Aorta (tissue), 5 donors: ENCODE measurements around the gene TIMM44. TPM values are rescaled to one million over a fixed set of nuclear protein-coding genes. Genes with fewer than 3 reads are reported as not detected.

Source experiments
- ATAC-seq: fragments of 200-7000 bp; cut with Tn5 transposase; one replicate; pipeline ENCODE4 v1.9.1; 2022; ENCODE audit warnings: moderate library complexity; ENCODE audit not compliant: low FRiP score
- DNase-seq, 2 donors: peaks; one replicate each; pipeline ENCODE4 v3.0.0-alpha.2; 2020
- H3K27ac ChIP-seq, 2 donors: one replicate each; pipeline ENCODE4 v1.5.1; 2013; ENCODE audit warnings: low read length in 2 of 2, mild to moderate bottlenecking in 2 of 2, moderate library complexity in 2 of 2, control low read depth in 1 of 2, inconsistent platforms in 1 of 2, low read depth in 1 of 2
- H3K27me3 ChIP-seq, 2 donors: one replicate each; pipeline ENCODE4 v1.6.1; 2013; ENCODE audit warnings: control low read depth in 1 of 2, low read length in 1 of 2, mild to moderate bottlenecking in 1 of 2, moderate library complexity in 1 of 2; ENCODE audit not compliant: insufficient read depth in 2 of 2, control insufficient read depth in 1 of 2
- H3K36me3 ChIP-seq, 2 donors: one replicate each; pipeline ENCODE4 v1.6.1; 2013; ENCODE audit warnings: control low read depth in 1 of 2, low read length in 1 of 2, mild to moderate bottlenecking in 1 of 2; ENCODE audit not compliant: insufficient read depth in 2 of 2, control insufficient read depth in 1 of 2
- H3K4me1 ChIP-seq, 2 donors: one replicate each; pipeline ENCODE4 v1.6.1; 2013; ENCODE audit warnings: low read length in 2 of 2, control low read depth in 1 of 2, mild to moderate bottlenecking in 1 of 2, moderate library complexity in 1 of 2; ENCODE audit not compliant: insufficient read depth in 2 of 2, control insufficient read depth in 1 of 2
- H3K4me3 ChIP-seq, 2 donors: one replicate each; pipeline ENCODE4 v1.5.1; 2013; ENCODE audit warnings: low read length in 2 of 2, control low read depth in 1 of 2, mild to moderate bottlenecking in 1 of 2
- H3K9me3 ChIP-seq: one replicate; pipeline ENCODE4 v1.6.1; 2013; ENCODE audit warnings: mild to moderate bottlenecking, low read length; ENCODE audit not compliant: control insufficient read depth
- WGBS, 2 donors: extraction: QIAGEN DNeasy Blood & Tissue Kit; methylation state at CpG; one replicate each; pipeline ENCODE4 v1.1.7; 2013; 5-methylcytosine and 5-hydroxymethylcytosine counted together
- intact Hi-C, 2 donors: fragments of 100-400 bp; cut with DNase I; formaldehyde crosslinking; loops; one replicate each; pipeline versions ENCODE4 v1.14.2 to v1.15.0; 2022
- long read RNA-seq, 2 donors: library from polyadenylated mRNA; unstranded; transcript quantifications; one replicate each; pipeline ENCODE4 v2.0.0, GENCODE V29; 2020 to 2021
- polyA plus RNA-seq, 2 donors: library from polyadenylated mRNA; stranded (reverse); fragments of 200-250 nt; gene quantifications; one replicate each; pipeline ENCODE4 v1.2.3, GENCODE V29; 2013
- total RNA-seq, 2 donors: library from RNA; stranded (reverse); fragmentation: NEBNext Ultra II Directional; extraction: Animal tissue kit (Norgen Biotek cat#: 25700); gene quantifications; one replicate each; pipeline ENCODE4 v1.2.1, GENCODE V29; 2021
- donor health status: healthy with polysubstance abuse.
- donor health status: Bipolar disorder and iron deficiency.
- donor health status: DM: no; HTN: no; CAD: no.
- donor health status: DM: no; HTN: no; CAD: no.
- donor health status: DM: yes; HTN: yes; CAD: no.

Gene TIMM44
- 10 to 100 TPM; 44.5 to 53.5 TPM for total RNA-seq
- polyA plus RNA-seq: 100 to 1,000 TPM in 1 of 2 donors, 10 to 100 TPM in 1; 26.4 to 126 TPM
- long read RNA-seq, donor 1, transcript TIMM44-201 (13 exons, 2,075 nt): major isoform, 72 of 108 reads
- long read RNA-seq, donor 1, partial matches to known transcripts: 28 of 108 reads
- long read RNA-seq, donor 1, other reads (novel, unspliced or antisense): 6 of 108 reads
- long read RNA-seq, donor 2, transcript TIMM44-201 (13 exons, 2,075 nt): major isoform, 10 of 21 reads
- long read RNA-seq, donor 2, partial matches to known transcripts: 5 of 21 reads
- long read RNA-seq, donor 2, other reads (novel, unspliced or antisense): 4 of 21 reads

GRCh38 chr19:7943444-7944176 is at the start of gene TIMM44:
TIMM44 (minus strand) TSS chr19:7943666; CDS start chr19:7943651, 15 bp downstream.
- WGBS, 2 donors: 0% methylated on average over 55 to 56 of the region's 56 CpGs
- Histone ChIP-seq H3K4me3 (peak within 1 kb of the TSS; percentile 74 to 77), H3K27me3 (no peaks in the 10 kb centered on the region), H3K36me3 (peaks cover 0 to 1% of the 10 kb centered on the region in 2 donors), H3K9me3 (no peaks in the 10 kb centered on the region), H3K4me1 (no peaks in the 10 kb centered on the region), H3K27ac (peak within 1 kb of the TSS; percentile 38 to 89)
- DNase-seq (peak; percentile 100), ATAC-seq (peak; percentile 100)
- intact Hi-C loops: loop anchor here (1.0 to 10.0 kb wide), 4 partner anchors 64 to 449 kb away; partner anchors contain the start of genes ELAVL1 (in 1 of the 2) and RAB11B (in 1 of the 2)

GRCh38 chr19:7992575-7992974 is 49.1 kb upstream of the TIMM44 start:
- DNase-seq (no peak), ATAC-seq (no peak)
- Histone ChIP-seq H3K27me3 (no peaks in the 10 kb centered on the region), H3K4me3 (no peak overlapping the region), H3K36me3 (peaks cover 5 to 7% of the 10 kb centered on the region in 2 donors), H3K4me1 (no peaks in the 10 kb centered on the region), H3K27ac (no peak overlapping the region), H3K9me3 (no peaks in the 10 kb centered on the region)
- WGBS, 2 donors: 77 to 88% methylated on average over 10 of the region's 10 CpGs
- intact Hi-C loops: no loop called here

- intact Hi-C loops: no loop called here
- DNase-seq (no peak), ATAC-seq (no peak)
- Histone ChIP-seq H3K27ac (no peak overlapping the region), H3K27me3 (no peaks in the 10 kb centered on the region), H3K36me3 (peaks cover 5 to 7% of the 10 kb centered on the region in 2 donors), H3K9me3 (no peaks in the 10 kb centered on the region), H3K4me3 (no peak overlapping the region), H3K4me1 (no peaks in the 10 kb centered on the region)
- 82 to 86% methylated on average over 12 of the region's 12 CpGs for WGBS, 2 donors
These were observed 45.7 kb upstream of the TIMM44 start for GRCh38 chr19:7989071-7989575.

- intact Hi-C loops: no loop called here
- Histone ChIP-seq H3K36me3 (peaks cover 5 to 7% of the 10 kb centered on the region in 2 donors), H3K4me1 (no peaks in the 10 kb centered on the region), H3K27ac (no peak overlapping the region), H3K27me3 (no peaks in the 10 kb centered on the region), H3K9me3 (no peaks in the 10 kb centered on the region), H3K4me3 (no peak overlapping the region)
- DNase-seq (no peak), ATAC-seq (no peak)
- 70 to 72% methylated on average over 5 of the region's 5 CpGs for WGBS, 2 donors
These were observed 44.8 kb upstream of the TIMM44 start for GRCh38 chr19:7988307-7988706.

- Histone ChIP-seq H3K36me3 (peaks cover 5 to 7% of the 10 kb centered on the region in 2 donors), H3K9me3 (no peaks in the 10 kb centered on the region), H3K27ac (no peak overlapping the region), H3K27me3 (no peaks in the 10 kb centered on the region), H3K4me3 (no peak overlapping the region), H3K4me1 (no peaks in the 10 kb centered on the region)
- no peak for ATAC-seq
- DNase-seq: no peak
- WGBS, 2 donors: 75 to 79% methylated on average over 17 of the region's 17 CpGs
- intact Hi-C loops: no loop called here
These were observed 43.8 kb upstream of the TIMM44 start for GRCh38 chr19:7987114-7987768.

GRCh38 chr19:7986321-7987113 is 43.1 kb upstream of the TIMM44 start:
- Histone ChIP-seq H3K4me3 (no peak overlapping the region), H3K9me3 (no peaks in the 10 kb centered on the region), H3K4me1 (no peaks in the 10 kb centered on the region), H3K27ac (no peak overlapping the region), H3K27me3 (no peaks in the 10 kb centered on the region), H3K36me3 (peaks cover 7% of the 10 kb centered on the region in 2 donors)
- 78 to 80% methylated on average over 23 of the region's 23 CpGs for WGBS, 2 donors
- intact Hi-C loops: no loop called here
- DNase-seq (no peak), ATAC-seq (no peak)

- WGBS, 2 donors: 74 to 86% methylated on average over 7 of the region's 7 CpGs
- Histone ChIP-seq H3K27ac (no peak overlapping the region), H3K36me3 (peaks cover 4 to 5% of the 10 kb centered on the region in 2 donors), H3K9me3 (no peaks in the 10 kb centered on the region), H3K4me1 (no peaks in the 10 kb centered on the region), H3K4me3 (no peak overlapping the region), H3K27me3 (no peaks in the 10 kb centered on the region)
- DNase-seq (no peak), ATAC-seq (no peak)
- intact Hi-C loops: no loop called here
These were observed 42.0 kb upstream of the TIMM44 start for GRCh38 chr19:7985481-7985911.
